ENCODE data around the gene LPP. TPM values are rescaled to one million over a fixed set of nuclear protein-coding genes. Genes with fewer than 3 reads are reported as not detected.
A peak's percentile ranks its signal among the peaks of the same experiment; 100 is the strongest.

Gene LPP
- total RNA-seq, 4 donors from 2014 or later = 1,872 to 3,079 (median 2,300) TPM

GRCh38 chr3:188350961-188351360 is 197.0 kb downstream of the LPP start:
- 70% methylated on average over 2 of the region's 2 CpGs for WGBS
- no peak for DNase-seq (ENCODE audit: extremely low spot score)
- H3K4me3 ChIP-seq = no peak overlapping the region
- TF ChIP-seq CTCF (IDR thresholded peaks at IDR 0.05) (no peak), EP300 (IDR thresholded peaks at IDR 0.05) (no peak)
- H3K9me3 ChIP-seq = no peaks in the 10 kb centered on the region
- H3K27me3 ChIP-seq = no peaks in the 10 kb centered on the region
- H3K27ac ChIP-seq (replicated peaks in 1 of 4) = peak overlapping the region; percentile 67 to 80 (median 69)
- peaks cover 0 to 4% (median 2%) of the 10 kb centered on the region in 4 donors for H3K36me3 ChIP-seq
- intact Hi-C loops (cut with DNase I) = no loop called here
- H3K4me1 ChIP-seq = peaks cover 48 to 76% (median 68%) of the 10 kb centered on the region in 4 donors

GRCh38 chr3:188351648-188352047 is 197.7 kb downstream of the LPP start:
- H3K4me1 ChIP-seq = peaks cover 47 to 82% (median 67%) of the 10 kb centered on the region in 4 donors
- intact Hi-C loops (cut with DNase I) = no loop called here
- peak overlapping the region; percentile 42 to 80 (median 68) for H3K27ac ChIP-seq (replicated peaks in 1 of 4)
- no peaks in the 10 kb centered on the region for H3K9me3 ChIP-seq
- DNase-seq (ENCODE audit: extremely low spot score) = no peak
- peaks cover 0 to 4% (median 2%) of the 10 kb centered on the region in 4 donors for H3K36me3 ChIP-seq
- H3K27me3 ChIP-seq = no peaks in the 10 kb centered on the region
- TF ChIP-seq EP300 (IDR thresholded peaks at IDR 0.05) = no peak
- no peak for TF ChIP-seq CTCF (IDR thresholded peaks at IDR 0.05)
- TF ChIP-seq POLR2AphosphoS5 (IDR thresholded peaks at IDR 0.05) = no peak
- no peak for TF ChIP-seq POLR2A (IDR thresholded peaks at IDR 0.05; ENCODE audit: low read depth)
- H3K4me3 ChIP-seq = no peak overlapping the region
- WGBS = 60% methylated on average over 7 of the region's 7 CpGs

GRCh38 chr3:188352196-188352927 is 198.4 kb downstream of the LPP start:
- TF ChIP-seq CTCF (IDR thresholded peaks at IDR 0.05) (no peak), POLR2AphosphoS5 (IDR thresholded peaks at IDR 0.05) (no peak)
- Histone ChIP-seq H3K27me3 (no peaks in the 10 kb centered on the region), H3K36me3 (peaks cover 0 to 4% (median 2%) of the 10 kb centered on the region in 4 donors), H3K27ac (replicated peaks in 1 of 4) (peak overlapping the region; percentile 42 to 80 (median 68)), H3K4me1 (peaks cover 46 to 86% (median 67%) of the 10 kb centered on the region in 4 donors), H3K9me3 (no peaks in the 10 kb centered on the region), H3K4me3 (no peak overlapping the region)
- DNase-seq (ENCODE audit: extremely low spot score) = no peak
- intact Hi-C loops (cut with DNase I) = no loop called here
- WGBS = 65% methylated on average over 18 of the region's 18 CpGs

GRCh38 chr3:188353426-188353825 is 199.5 kb downstream of the LPP start:
- Histone ChIP-seq H3K9me3 (no peaks in the 10 kb centered on the region), H3K4me3 (no peak overlapping the region), H3K36me3 (peaks cover 0 to 4% (median 2%) of the 10 kb centered on the region in 4 donors), H3K27ac (replicated peaks in 1 of 4) (peak overlapping the region in 3 of 4 donors; percentile 23 to 70 (median 67)), H3K27me3 (no peaks in the 10 kb centered on the region), H3K4me1 (peaks cover 38 to 86% (median 67%) of the 10 kb centered on the region in 4 donors)
- TF ChIP-seq CTCF (IDR thresholded peaks at IDR 0.05) = no peak
- no peak for TF ChIP-seq EP300 (IDR thresholded peaks at IDR 0.05)
- no peak for TF ChIP-seq POLR2A (IDR thresholded peaks at IDR 0.05; ENCODE audit: low read depth)
- no peak for TF ChIP-seq POLR2AphosphoS5 (IDR thresholded peaks at IDR 0.05)
- no peak for DNase-seq (ENCODE audit: extremely low spot score)
- intact Hi-C loops (cut with DNase I) = no loop called here
- WGBS = 52% methylated on average over 1 of the region's 1 CpG
